GM20431 (cell line): ENCODE results near the gene PANK2.
"Not testable (repeated sequence)": the region's sequence is repeated elsewhere in the genome, so short reads cannot be mapped to it uniquely, and the experiment has no call there.

Source experiments
- in situ Hi-C: fragments of 300-500 bp; cut with MseI, MboI; formaldehyde crosslinking; loops from one replicate; pipeline ENCODE4 v1.15.0; 2020; ENCODE audit warnings: low sequenced_read_pairs; ENCODE audit not compliant: unreplicated experiment

The PANK2 gene

DNA sequence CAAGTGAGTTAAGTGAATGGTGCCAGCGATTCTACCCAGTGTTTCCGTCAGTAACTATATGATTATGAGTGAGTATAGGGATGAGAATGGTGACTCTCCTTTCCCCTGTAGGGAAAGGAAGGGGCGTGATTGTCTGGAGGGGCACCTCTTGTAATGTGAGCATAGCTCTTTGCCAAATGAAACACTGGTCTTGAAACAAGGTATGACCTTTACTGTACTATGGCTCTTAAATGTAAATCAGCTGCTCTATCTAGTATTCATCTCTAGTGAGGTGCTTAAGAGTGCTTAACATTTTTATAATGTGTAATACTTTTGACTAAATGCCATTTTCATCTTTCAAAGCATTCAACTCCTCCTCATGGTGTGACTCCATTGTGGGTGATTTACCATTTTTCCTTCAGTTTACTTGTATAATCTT lies 11.0 kb downstream of the PANK2 start:
- in situ Hi-C loops = no loop called here

DNA sequence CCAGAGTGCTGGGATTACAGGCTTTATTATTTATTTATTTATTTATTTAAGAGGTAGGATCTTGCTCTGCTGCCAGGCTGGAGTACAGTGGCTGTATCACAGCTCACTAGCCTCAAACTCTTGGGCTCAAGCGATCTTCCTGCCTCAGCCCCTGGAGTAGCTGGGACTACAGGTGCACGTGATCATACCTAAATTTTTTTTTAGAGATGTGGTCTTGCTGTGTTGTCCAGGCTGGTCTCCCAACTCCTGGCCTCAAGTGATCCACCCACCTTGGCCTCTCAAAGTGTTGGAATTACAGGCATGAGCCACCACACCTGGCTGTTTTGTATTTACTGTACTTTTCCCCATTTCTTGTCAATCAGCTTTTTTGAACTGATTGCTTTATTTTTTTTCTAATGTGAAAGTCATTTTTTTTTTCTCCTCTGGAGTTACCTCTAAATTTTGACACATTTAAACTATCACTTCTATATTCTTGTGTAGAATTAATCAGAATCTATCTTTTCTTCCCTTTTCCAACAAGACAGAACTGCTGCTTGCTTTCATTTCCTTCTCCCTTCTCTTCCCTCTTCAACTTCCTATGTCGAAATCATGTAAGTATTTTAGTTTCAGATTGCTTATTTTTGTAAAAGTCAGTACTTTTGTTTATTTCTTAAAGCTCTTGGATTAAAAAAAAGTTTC lies 12.0 kb downstream of the PANK2 start:
- in situ Hi-C loops = no loop called here

DNA sequence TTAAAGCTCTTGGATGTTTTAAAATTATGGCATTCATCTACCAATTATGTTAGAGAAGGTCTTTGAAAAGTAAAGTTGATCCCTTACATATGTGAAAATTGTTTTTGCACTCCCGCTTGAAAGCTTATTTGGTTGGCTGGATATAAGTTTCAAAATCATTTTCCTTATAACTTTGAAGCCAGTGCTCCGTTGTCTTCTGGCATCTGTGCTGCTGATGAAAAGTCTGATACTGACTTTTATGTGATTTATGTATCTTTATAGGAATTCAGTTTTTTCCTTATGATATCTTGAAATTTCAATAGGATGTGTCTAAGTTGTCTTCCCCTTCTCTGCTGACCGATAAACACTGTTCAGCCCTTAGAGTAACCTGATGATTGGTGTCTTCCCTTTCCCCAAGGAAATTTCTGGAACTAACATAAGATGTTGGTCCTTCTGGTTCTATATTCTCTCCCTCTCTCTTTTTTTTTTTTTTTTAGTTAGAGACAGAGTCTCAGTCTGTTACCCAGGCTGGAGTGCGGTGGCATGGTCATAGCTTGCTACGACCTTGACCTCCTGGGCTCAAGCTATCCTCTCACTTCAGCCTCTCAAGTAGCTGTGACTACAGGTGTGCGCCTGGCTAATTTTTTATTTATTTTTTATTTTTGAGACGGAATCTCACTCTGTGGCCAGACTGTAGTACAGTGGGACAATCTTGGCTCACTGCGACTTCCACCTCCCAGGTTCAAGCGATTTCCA lies 12.7 kb downstream of the PANK2 start:
- in situ Hi-C loops = no loop called here

DNA sequence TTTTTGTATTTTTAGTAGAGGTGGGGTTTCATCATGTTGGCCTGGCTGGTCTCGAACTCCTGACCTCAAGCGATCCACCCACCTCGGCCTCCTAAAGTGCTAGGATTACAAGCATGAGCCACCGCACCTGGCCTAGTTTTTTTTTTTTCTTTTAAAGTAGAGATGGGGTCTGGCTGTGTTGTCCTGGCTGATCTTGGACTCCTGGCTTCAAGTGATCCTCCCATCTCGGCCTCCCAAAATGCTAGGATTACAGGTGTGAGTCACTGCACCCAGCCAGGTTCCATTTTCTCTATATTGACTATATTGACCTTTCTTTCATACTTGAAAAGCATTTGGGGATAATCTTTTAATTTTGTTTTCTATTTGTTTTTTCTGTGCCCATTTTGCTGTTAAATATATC lies 13.3 kb downstream of the PANK2 start:
- in situ Hi-C loops = no loop called here

DNA sequence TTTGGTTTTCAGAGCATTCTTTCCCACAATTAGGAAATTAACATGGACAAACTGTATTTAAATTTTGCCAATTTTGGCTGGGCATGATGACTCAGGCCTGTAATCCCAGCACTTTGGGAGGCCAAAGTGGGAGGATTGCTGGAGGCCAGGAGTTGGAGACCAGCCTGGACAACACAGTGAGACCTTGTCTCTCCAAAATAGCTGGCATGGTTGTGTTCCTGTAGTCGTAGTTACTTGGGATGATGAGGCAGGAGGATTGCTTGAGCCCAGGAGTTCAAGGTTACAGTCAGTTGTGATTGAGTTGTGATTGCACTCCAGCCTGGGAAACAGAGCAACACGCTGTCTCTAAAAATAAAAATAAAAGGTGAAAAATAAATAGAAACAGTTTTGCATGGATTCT lies 15.0 kb downstream of the PANK2 start:
- in situ Hi-C loops = no loop called here

DNA sequence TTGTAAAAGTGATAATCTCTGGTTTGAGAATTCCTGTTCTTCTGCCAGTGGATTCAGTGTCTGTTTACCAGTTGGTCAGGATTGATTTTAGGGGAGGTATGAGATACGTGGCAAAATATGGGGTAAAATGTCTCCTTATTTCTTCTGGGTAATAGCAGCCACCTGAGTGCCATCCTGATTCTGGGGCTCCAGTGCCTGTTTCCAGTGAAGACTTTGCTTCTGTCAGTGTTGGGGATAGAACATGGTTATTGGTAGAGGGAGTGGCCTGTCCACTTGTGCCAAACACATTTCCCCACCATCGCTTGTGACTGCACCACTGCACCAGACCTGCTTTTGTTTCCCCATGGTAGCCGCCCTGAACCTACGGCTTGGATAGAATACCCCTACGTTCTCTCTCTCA lies 15.7 kb downstream of the PANK2 start:
- in situ Hi-C loops = no loop called here

DNA sequence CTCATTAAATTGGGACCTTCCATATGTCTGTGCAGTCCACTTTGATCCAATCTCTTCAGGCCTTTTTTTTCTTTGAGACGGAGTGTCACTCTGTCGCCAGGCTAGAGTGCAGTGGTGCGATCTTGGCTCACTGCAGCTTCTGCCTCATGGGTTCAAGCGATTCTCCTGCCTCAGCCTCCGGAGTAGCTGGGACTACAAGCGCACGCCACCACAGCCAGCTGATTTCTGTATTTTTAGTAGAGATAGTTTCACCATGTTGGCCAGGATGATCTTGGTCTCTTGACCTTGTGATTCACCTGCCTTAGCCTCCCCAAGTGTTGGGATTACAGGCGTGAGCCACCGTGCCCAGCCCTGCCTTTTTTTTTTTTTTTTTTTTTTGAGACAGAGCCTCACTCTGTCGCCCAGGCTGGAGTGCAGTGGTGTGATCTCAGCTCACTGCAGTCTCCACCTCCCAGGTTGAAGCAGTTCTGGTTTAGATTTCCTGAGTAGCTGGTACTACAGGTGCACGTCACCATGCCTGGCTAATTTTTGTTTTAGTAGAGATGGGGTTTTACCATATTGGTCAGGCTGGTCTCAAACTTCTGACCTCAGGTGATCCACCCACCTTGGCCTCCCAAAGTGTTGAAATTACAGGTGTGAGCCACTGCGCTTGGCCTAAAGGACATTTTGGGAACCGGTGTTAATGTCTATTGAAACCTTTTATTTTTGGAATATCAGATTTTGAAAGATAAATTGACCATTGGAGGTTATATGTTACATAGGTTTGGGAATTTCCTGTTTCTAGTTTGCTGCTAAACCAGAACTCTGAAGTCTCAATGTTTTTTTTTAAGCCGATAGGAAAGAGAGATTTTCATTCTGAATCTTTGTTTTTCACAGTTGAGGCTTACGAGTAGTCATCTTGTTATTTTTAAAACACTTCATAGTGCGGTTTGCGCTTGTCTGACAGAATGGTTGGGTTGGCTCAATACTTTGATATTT lies 17.8 kb downstream of the PANK2 start:
- in situ Hi-C loops = not testable (repeated sequence)

DNA sequence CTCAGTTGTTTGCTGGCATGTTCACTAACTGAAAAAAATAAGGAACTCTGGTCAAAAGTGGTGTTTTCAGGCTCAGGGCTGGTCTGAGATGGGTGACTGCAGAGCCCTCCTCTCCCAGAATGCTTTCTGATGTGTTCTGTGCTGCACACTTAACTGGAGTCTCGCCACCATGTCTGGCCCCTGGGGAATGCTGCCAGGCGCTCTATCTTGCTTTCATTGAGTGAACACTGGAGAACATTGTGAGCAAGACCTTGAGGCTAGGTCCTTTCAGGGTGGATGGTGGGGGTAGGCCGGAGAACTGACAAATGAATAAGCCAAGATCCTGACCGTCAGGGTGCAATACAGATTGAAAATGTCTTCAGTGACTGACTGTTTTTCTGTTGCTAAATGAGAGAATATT lies 19.5 kb downstream of the PANK2 start:
- in situ Hi-C loops = no loop called here

DNA sequence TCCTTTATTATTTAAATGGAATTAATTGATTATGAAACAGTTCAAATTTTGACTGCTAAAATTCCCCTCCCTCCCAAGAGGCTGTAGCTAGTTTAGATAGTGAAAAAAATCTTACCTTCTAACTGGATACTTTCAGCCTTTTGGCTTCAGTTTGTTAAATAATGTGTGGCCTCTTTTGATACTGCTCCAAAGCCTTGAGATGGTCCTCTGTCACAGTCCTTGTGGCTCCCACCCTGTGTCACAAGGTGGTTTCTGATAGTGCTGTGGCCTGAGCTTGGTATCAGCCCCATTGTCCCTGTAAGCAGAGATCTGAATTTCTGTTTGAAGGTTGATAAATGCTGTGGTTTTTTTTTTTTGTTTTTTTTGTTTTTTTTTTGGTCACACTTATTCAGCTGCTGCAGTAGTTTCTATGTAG lies 20.8 kb downstream of the PANK2 start:
- in situ Hi-C loops = no loop called here

DNA sequence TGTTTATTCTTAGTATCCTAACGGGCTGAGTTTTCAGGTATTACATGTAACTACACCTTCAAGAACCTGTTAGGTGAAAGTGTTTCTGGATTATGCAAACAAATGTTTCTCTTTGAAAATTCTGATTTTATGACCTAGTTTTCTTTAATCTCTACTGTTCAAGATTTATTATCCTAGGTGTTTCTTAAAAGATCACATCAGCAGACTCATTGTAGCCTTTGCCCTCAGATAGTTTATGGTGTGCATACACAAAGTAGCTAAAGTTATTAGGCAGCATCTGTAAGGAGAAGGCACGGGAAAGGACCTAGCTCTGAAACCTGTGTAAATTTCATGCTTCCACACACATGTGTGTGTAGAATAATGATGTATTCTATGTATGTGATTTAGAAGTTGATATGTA lies 21.7 kb downstream of the PANK2 start:
- in situ Hi-C loops = no loop called here

DNA sequence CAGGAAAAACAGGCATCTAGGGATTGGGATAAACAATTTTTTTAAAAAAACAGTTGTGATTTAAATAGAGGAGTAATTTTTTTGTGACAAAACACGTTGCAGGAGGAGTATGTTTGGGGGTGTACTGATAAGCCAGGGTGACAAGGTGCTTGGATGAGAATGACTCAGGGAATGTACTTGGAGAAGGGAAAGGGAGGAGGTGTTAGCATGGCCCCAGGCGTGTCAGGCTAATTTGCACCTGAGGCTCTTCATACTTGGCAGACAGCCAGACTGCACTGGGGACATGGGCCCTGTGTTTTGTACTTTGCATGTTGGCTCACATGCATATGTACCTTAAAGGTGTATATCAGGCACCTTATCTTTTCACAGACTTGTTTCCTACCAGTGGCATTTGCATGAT lies 22.8 kb downstream of the PANK2 start:
- in situ Hi-C loops = no loop called here

DNA sequence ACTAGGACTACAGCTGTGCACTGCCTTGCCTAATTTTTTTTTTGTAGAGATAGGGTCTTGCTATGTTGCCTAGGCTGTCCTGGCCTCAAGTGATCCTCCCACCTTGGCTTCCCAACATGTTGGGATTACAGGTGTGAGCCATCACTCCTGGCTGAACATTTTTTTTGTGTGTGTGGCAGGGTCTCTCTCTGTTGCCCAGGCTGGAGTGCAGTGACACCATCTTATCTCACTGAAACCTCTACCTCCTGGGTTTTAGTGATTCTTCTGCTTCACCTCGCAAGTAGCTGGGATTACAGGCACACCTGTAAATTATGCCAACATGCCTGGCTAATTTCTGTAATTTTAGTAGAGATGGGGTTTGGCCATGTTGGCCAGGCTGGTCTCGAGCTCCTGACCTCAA lies 25.3 kb downstream of the PANK2 start:
- in situ Hi-C loops = no loop called here

DNA sequence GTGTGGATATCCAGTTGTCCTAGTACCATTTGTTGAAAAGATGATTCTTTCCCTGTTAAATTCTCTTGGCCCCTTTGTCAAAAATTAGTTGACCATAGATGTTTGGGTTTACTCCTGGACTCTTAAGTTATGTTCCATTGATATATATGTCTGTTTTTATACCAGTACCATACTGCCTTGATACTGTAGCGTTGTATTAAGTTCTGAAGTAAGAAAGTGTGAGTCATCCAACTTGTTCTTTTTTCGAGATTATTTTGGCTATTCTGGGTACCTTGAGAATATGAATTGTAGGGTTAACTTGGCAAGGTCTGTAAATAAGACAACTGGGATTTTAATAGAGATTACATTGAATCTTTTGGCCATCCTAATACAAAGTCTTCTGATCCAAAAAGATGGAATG lies 26.5 kb downstream of the PANK2 start:
- in situ Hi-C loops = no loop called here

DNA sequence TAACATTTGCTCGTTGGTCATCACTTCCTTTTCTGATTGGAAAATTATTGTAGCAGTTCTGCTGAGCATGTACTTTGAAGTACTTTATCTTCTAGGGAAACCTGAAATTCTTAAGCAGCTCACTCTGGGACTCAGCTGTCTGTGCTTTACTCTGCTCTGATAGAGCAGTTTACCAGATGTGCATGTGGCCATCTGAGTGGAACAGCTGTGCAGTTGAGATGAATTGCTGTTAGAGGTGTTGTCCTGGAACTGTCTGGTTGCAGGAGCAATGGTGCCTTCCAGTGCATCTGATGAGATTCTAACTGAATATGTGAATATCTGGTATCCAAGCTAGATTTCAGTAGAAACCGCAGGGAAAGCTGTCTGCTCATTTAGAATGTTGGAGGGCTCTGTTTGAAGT lies 27.2 kb downstream of the PANK2 start:
- in situ Hi-C loops = no loop called here

DNA sequence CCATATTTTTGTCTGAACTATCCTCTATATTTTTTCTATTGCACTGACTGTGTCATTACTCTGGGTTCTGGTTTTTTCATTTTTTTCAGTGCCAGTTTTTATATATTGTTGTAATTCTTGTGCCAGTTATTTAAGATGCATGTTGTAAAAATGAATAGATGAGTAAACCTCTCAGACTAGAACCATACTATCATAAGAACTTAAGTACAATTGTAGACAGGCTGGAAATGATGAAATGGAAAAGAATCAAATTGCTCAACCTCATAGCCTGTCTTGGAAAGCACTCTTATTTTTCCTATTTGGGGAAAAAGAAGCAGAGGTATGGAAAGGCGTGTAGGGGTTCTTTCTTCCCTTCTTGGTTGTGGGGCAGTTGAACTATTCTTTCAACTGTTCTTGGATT lies 30.2 kb downstream of the PANK2 start:
- in situ Hi-C loops = no loop called here

DNA sequence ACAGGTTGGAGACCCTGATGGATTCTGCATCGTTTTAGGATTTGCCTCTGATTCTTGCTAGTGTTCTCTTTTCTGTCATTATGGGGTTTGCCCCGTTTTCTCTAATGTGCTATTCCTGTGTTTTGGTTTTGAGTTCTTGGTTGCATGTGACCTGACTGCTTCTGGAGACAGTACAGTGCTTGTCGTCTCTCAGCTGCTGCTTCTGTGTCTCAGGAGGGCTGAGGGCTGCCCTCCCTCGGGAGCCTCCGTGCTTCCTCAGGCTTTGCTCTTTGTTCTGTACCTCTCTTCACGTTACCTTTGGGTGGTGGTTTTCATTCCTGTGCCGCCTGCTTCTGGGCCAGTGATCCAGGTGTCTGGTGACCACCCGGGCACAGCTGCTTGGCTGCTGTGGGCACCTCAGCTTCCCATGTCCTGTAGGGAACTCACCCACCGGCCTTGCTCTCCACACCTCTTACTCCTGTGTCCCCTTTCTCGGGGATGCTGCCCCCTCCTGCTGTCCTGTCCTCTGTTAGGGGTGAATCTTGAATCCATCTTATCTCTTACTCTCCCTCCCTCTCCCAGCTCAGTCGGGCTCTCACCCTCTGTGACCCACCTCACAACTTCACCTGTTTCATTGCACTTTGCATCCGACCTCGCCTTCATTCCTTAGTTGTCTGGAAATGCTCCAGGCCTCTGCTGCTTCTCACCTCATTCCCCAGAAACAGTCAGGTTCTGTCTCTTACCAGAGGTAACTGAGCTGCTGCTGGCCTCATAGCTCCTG lies 33.2 kb downstream of the PANK2 start:
- in situ Hi-C loops = no loop called here

DNA sequence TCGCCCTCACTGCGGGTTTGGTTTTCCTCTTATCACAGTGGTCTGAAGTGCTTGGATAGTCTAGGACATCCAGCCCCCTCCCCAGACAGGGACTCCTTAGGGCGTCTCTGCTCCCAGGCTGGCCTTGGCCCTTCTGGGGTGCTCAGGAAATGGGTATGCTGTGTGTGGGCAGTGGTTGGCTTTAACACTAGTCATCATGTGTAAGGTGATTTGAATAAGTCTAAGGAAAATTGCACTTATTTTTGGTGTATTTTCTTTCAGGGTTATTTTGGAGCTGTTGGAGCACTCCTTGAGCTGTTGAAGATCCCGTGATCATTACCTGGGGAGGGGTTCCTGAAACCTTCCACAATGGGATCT lies 33.8 kb downstream of the PANK2 start:
- in situ Hi-C loops = no loop called here

DNA sequence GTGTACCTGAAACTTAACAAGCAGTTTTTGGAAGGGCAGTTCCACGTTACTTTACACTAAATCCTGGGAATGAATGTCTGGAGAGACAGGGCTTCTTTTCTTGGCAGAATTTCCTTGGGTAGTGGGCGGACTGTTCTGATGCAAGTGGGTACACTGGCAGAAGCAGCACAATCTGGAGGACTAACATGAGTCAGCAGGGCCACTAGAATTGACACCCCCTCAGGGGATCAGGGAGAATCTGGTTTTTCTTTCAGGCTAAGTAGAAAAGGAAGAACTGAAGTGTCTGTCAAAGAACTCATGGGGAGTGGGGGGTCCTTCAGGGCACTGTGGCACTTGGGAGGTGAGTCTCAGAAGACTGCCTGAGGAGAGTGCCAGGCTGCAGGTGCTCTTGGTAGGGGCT lies 34.6 kb downstream of the PANK2 start:
- in situ Hi-C loops = no loop called here

DNA sequence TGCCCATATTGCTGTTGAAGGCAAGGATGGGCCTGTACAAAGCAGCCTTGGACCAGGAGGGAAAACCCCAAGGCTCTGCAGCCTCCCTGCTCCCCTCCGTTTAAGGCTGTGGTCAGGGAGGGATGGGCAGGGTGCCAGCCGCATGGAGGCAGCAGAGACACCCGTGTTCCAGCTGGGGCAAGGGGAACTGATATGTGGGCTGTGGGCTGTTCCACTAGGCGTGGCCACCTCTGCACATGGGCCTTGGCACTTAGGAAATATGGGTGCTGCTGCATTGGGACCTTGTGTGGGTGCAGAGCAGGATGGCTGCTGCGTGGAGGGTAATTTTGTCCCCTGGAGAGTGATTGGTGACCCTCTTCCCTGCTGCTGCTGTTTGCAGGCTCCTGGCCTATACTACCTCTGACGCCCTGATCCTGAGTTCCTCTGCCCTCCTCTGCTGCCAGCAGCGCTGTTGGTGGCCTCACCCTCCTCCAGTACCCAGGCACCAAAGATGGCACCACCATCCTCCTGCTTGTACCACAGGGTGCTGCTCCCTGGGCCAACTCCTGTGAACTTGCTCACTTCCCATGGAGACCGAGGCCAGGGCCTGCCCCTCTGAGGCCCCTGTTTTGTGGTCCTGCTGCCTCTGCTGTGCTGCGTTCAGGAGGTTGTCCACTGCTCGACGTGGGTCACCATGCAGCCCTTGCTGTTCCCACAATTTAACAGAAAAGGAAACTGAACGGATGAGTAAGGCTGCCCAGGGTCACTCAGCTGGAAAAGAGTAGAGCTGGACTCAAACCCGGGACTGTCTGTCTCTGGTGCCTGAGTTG lies 35.3 kb downstream of the PANK2 start:
- in situ Hi-C loops = no loop called here
